ENCODE measurements around the gene ZNF776. TPM values are rescaled to one million over a fixed set of nuclear protein-coding genes. Genes with fewer than 3 reads are reported as not detected.

The ZNF776 gene
- polyA plus RNA-seq, result 10 to 100 TPM in 1 of 4 donors, 1 to 10 TPM in 3; 3.1 to 22.1 (median 4.8) TPM
- long read RNA-seq, donor 1, full-length matches to known transcripts, result 5 of 5 reads
- long read RNA-seq, donor 1, partial matches to known transcripts, result 0 of 5 reads
- long read RNA-seq, donor 1, other reads (novel, unspliced or antisense), result 0 of 5 reads
- long read RNA-seq, donor 2, result 0 reads
- long read RNA-seq, donor 3, full-length matches to known transcripts, result 5 of 5 reads
- long read RNA-seq, donor 3, partial matches to known transcripts, result 0 of 5 reads
- long read RNA-seq, donor 3, other reads (novel, unspliced or antisense), result 0 of 5 reads
- long read RNA-seq, donor 4, full-length matches to known transcripts, result 1 of 1 reads
- long read RNA-seq, donor 4, partial matches to known transcripts, result 0 of 1 reads
- long read RNA-seq, donor 4, other reads (novel, unspliced or antisense), result 0 of 1 reads
- long read RNA-seq, donor 5, full-length matches to known transcripts, result 2 of 2 reads
- long read RNA-seq, donor 5, partial matches to known transcripts, result 0 of 2 reads
- long read RNA-seq, donor 5, other reads (novel, unspliced or antisense), result 0 of 2 reads
- long read RNA-seq, donor 6, full-length matches to known transcripts, result 3 of 3 reads
- long read RNA-seq, donor 6, partial matches to known transcripts, result 0 of 3 reads
- long read RNA-seq, donor 6, other reads (novel, unspliced or antisense), result 0 of 3 reads
- long read RNA-seq, donor 7, full-length matches to known transcripts, result 4 of 4 reads
- long read RNA-seq, donor 7, partial matches to known transcripts, result 0 of 4 reads
- long read RNA-seq, donor 7, other reads (novel, unspliced or antisense), result 0 of 4 reads
- long read RNA-seq, donor 8, result 0 reads
- long read RNA-seq, donor 9, full-length matches to known transcripts, result 2 of 2 reads
- long read RNA-seq, donor 9, partial matches to known transcripts, result 0 of 2 reads
- long read RNA-seq, donor 9, other reads (novel, unspliced or antisense), result 0 of 2 reads
- long read RNA-seq, donor 10, full-length matches to known transcripts, result 2 of 2 reads
- long read RNA-seq, donor 10, partial matches to known transcripts, result 0 of 2 reads
- long read RNA-seq, donor 10, other reads (novel, unspliced or antisense), result 0 of 2 reads

DNA sequence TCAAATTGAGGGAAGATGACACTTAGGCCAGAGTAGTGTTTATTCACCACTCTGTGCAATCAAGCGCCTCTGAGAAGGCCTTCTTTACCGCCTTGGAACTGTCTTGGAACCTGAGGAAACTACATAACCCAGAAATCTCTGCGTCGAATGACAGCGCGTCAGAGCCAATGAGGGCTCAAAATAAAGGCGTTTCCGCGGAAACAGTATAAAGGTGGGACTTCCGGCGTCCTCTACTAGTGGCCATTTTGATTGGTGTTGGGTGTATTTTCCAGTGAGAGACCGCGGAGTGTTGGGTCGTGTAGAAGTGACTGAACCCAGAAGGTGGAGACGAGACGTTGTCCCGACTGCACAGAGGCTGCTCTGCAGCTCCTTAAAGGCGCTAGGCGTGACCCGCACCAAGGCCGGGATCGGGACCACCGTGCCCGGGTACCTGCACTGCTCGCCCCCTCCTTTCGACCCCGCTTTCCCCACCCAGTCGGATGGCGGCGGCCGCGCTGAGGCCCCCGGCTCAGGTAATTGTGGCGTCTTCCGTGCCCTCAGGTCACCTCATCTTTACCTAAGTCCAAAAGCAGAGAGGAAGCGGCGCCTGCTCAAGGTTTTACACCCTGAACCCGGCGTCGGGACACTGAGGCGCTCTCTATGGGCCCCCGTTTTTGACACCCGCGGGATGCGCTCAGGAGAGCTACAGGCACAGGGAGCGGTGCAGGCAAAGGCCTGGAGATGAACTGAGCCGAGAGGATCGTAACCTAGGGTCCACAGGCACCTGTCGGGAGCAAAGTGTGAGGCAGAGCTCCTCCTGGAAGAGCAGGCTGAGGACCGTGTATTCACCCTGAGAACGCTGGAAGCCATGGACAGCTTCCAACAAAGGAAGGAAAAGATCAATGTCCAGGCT is at the start of gene ZNF776:
Gene ZNF776, plus strand, starts transcription at position 236 of the 892 bp plus-strand sequence. Its CDS starts 244 bp downstream, at position 480.
- Histone ChIP-seq H3K36me3 (ENCODE audit: control insufficient read depth in 3 of 3, insufficient read depth in 2 of 3, low read depth in 1 of 3, low read length in 3 of 3) (peaks cover 4 to 32% (median 24%) of the 10 kb centered on the region in 3 donors), H3K4me3 (ENCODE audit: low read depth in 1 of 3, low read length in 3 of 3) (peak within 1 kb of the TSS; percentile 89 to 92 (median 91)), H3K9me3 (ENCODE audit: control insufficient read depth in 2 of 2, insufficient read depth in 1 of 2, low read depth in 1 of 2, low read length in 1 of 2) (peaks cover 1 to 38% of the 10 kb centered on the region in 2 donors), H3K27me3 (ENCODE audit: control insufficient read depth in 3 of 3, insufficient read depth in 3 of 3, low read length in 3 of 3) (no peaks in the 10 kb centered on the region), H3K27ac (ENCODE audit: low read depth in 1 of 3, low read length in 2 of 3) (peak within 1 kb of the TSS; percentile 73 to 95 (median 85)), H3K4me1 (ENCODE audit: control insufficient read depth in 3 of 3, insufficient read depth in 2 of 3, low read depth in 1 of 3, low read length in 2 of 3) (peaks cover 0 to 10% (median 0%) of the 10 kb centered on the region in 3 donors)
- DNase-seq (peak; percentile 96), FAIRE-seq (no peak)
- WGBS, 3 donors, result 1% methylated on average over 48 to 51 of the region's 51 CpGs

- WGBS, 3 donors, result 95 to 97% (median 97%) methylated on average over 6 of the region's 6 CpGs
- no peaks in the 10 kb centered on the region for H3K4me1 ChIP-seq (ENCODE audit: control insufficient read depth in 3 of 3, insufficient read depth in 2 of 3, low read depth in 1 of 3, low read length in 2 of 3)
- H3K4me3 ChIP-seq (ENCODE audit: low read depth in 1 of 3, low read length in 3 of 3), result no peak overlapping the region
- FAIRE-seq, result no peak
- no peak overlapping the region for H3K27ac ChIP-seq (ENCODE audit: low read depth in 1 of 3, low read length in 2 of 3)
- peaks cover 8 to 74% of the 10 kb centered on the region in 2 donors for H3K9me3 ChIP-seq (ENCODE audit: control insufficient read depth in 2 of 2, insufficient read depth in 1 of 2, low read depth in 1 of 2, low read length in 1 of 2)
- no peaks in the 10 kb centered on the region for H3K27me3 ChIP-seq (ENCODE audit: control insufficient read depth in 3 of 3, insufficient read depth in 3 of 3, low read length in 3 of 3)
- no peak for DNase-seq
- peaks cover 0 to 60% (median 15%) of the 10 kb centered on the region in 3 donors for H3K36me3 ChIP-seq (ENCODE audit: control insufficient read depth in 3 of 3, insufficient read depth in 2 of 3, low read depth in 1 of 3, low read length in 3 of 3)
Measured at GRCh38 chr19:57701625-57702024, 45.0 kb upstream of the ZNF776 start.

DNA sequence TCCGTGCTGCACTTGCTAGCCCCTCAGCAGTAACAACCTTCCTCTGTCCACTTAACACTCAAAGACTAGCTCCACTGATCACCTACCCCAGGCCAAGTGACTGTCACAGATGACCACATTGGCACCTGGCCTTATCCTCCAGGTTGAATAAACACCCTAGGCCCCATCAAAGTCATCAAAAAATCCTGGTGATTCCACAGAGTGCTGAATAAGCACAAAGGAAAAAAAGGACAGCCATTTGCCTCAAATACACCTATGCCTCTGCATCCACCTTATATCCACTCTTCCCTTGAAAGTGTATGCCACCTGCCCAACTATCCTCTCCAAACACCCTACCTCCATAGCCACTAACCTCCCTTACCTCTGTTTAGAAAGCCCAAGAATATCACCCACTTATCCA is 40.3 kb upstream of the ZNF776 start:
- Histone ChIP-seq H3K27me3 (ENCODE audit: control insufficient read depth in 3 of 3, insufficient read depth in 3 of 3, low read length in 3 of 3) (no peaks in the 10 kb centered on the region), H3K9me3 (ENCODE audit: control insufficient read depth in 2 of 2, insufficient read depth in 1 of 2, low read depth in 1 of 2, low read length in 1 of 2) (peaks cover 13 to 67% of the 10 kb centered on the region in 2 donors), H3K4me1 (ENCODE audit: control insufficient read depth in 3 of 3, insufficient read depth in 2 of 3, low read depth in 1 of 3, low read length in 2 of 3) (peaks cover 0 to 8% (median 4%) of the 10 kb centered on the region in 3 donors), H3K36me3 (ENCODE audit: control insufficient read depth in 3 of 3, insufficient read depth in 2 of 3, low read depth in 1 of 3, low read length in 3 of 3) (peaks cover 0 to 55% (median 3%) of the 10 kb centered on the region in 3 donors), H3K4me3 (ENCODE audit: low read depth in 1 of 3, low read length in 3 of 3) (no peak overlapping the region), H3K27ac (ENCODE audit: low read depth in 1 of 3, low read length in 2 of 3) (no peak overlapping the region)
- DNase-seq (no peak), FAIRE-seq (no peak)
- 88 to 100% (median 98%) methylated on average over 1 of the region's 1 CpG for WGBS, 3 donors

- Histone ChIP-seq H3K36me3 (ENCODE audit: control insufficient read depth in 3 of 3, insufficient read depth in 2 of 3, low read depth in 1 of 3, low read length in 3 of 3) (peaks cover 0 to 35% (median 3%) of the 10 kb centered on the region in 3 donors), H3K27ac (ENCODE audit: low read depth in 1 of 3, low read length in 2 of 3) (peak within 1 kb of the TSS in 2 of 3 donors; percentile 90 to 97), H3K9me3 (ENCODE audit: control insufficient read depth in 2 of 2, insufficient read depth in 1 of 2, low read depth in 1 of 2, low read length in 1 of 2) (peaks cover 9 to 42% of the 10 kb centered on the region in 2 donors), H3K4me1 (ENCODE audit: control insufficient read depth in 3 of 3, insufficient read depth in 2 of 3, low read depth in 1 of 3, low read length in 2 of 3) (peaks cover 0 to 8% (median 4%) of the 10 kb centered on the region in 3 donors), H3K27me3 (ENCODE audit: control insufficient read depth in 3 of 3, insufficient read depth in 3 of 3, low read length in 3 of 3) (no peaks in the 10 kb centered on the region), H3K4me3 (ENCODE audit: low read depth in 1 of 3, low read length in 3 of 3) (peak within 1 kb of the TSS; percentile 28 to 96 (median 64))
- DNase-seq (peak; percentile 18 to 94), FAIRE-seq (no peak)
- 2 to 28% (median 25%) methylated on average over 53 of the region's 53 CpGs for WGBS, 3 donors
Measured at GRCh38 chr19:57708641-57709361, 37.8 kb upstream of the ZNF776 start, which contains the start of gene ZNF154. Gene ZNF154, minus strand, starts transcription at chr19:57709204. Its CDS starts 233 bp downstream, at chr19:57708971.

GRCh38 chr19:57709616-57710015 is 37.0 kb upstream of the ZNF776 start:
- 60 to 83% (median 83%) methylated on average over 15 of the region's 15 CpGs for WGBS, 3 donors
- peak overlapping the region in 1 of 3 donors; percentile 97 for H3K27ac ChIP-seq (ENCODE audit: low read depth in 1 of 3, low read length in 2 of 3)
- no peak for FAIRE-seq

GRCh38 chr19:57712222-57712621 is 34.4 kb upstream of the ZNF776 start:
- WGBS, 3 donors, result 55 to 76% (median 57%) methylated on average over 1 of the region's 1 CpG
- no peaks in the 10 kb centered on the region for H3K27me3 ChIP-seq (ENCODE audit: control insufficient read depth in 3 of 3, insufficient read depth in 3 of 3, low read length in 3 of 3)
- peaks cover 0 to 7% (median 0%) of the 10 kb centered on the region in 3 donors for H3K36me3 ChIP-seq (ENCODE audit: control insufficient read depth in 3 of 3, insufficient read depth in 2 of 3, low read depth in 1 of 3, low read length in 3 of 3)
- no peak overlapping the region for H3K27ac ChIP-seq (ENCODE audit: low read depth in 1 of 3, low read length in 2 of 3)
- FAIRE-seq, result no peak
- no peak overlapping the region for H3K4me3 ChIP-seq (ENCODE audit: low read depth in 1 of 3, low read length in 3 of 3)
- no peak for DNase-seq
- peaks cover 5 to 16% of the 10 kb centered on the region in 2 donors for H3K9me3 ChIP-seq (ENCODE audit: control insufficient read depth in 2 of 2, insufficient read depth in 1 of 2, low read depth in 1 of 2, low read length in 1 of 2)
- H3K4me1 ChIP-seq (ENCODE audit: control insufficient read depth in 3 of 3, insufficient read depth in 2 of 3, low read depth in 1 of 3, low read length in 2 of 3), result peaks cover 0 to 7% (median under 1%) of the 10 kb centered on the region in 3 donors

More at GRCh38 chr19:57709616-57710015, 37.0 kb upstream of the ZNF776 start:
- H3K9me3 ChIP-seq (ENCODE audit: control insufficient read depth in 2 of 2, insufficient read depth in 1 of 2, low read depth in 1 of 2, low read length in 1 of 2), result peaks cover 9 to 39% of the 10 kb centered on the region in 2 donors
- peak overlapping the region in 1 of 3 donors; percentile 96 for H3K4me3 ChIP-seq (ENCODE audit: low read depth in 1 of 3, low read length in 3 of 3)
- DNase-seq, result no peak
- no peaks in the 10 kb centered on the region for H3K27me3 ChIP-seq (ENCODE audit: control insufficient read depth in 3 of 3, insufficient read depth in 3 of 3, low read length in 3 of 3)
- peaks cover 0 to 27% (median under 1%) of the 10 kb centered on the region in 3 donors for H3K36me3 ChIP-seq (ENCODE audit: control insufficient read depth in 3 of 3, insufficient read depth in 2 of 3, low read depth in 1 of 3, low read length in 3 of 3)
- peaks cover 0 to 8% (median 4%) of the 10 kb centered on the region in 3 donors for H3K4me1 ChIP-seq (ENCODE audit: control insufficient read depth in 3 of 3, insufficient read depth in 2 of 3, low read depth in 1 of 3, low read length in 2 of 3)

DNA sequence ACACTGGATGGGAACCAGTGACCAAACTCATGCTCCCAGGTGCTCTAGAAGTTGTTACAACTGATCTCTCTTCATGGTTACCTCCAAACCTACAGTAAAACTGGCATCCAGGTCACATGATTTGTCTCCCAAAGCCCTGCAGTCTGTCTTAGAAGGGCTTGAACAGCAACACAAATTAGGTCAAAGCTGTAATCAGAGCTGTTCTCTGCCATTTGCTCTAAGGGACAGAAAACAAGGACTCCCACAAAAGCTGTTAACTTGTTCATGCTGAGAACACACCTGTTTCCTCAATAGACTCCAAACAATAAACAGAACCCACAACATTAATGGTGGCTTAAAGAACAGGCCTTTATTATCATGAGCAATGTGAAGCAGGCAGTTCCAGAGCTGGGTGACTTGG is 27.2 kb upstream of the ZNF776 start:
- Histone ChIP-seq H3K9me3 (ENCODE audit: control insufficient read depth in 2 of 2, insufficient read depth in 1 of 2, low read depth in 1 of 2, low read length in 1 of 2) (peaks cover 8 to 68% of the 10 kb centered on the region in 2 donors), H3K36me3 (ENCODE audit: control insufficient read depth in 3 of 3, insufficient read depth in 2 of 3, low read depth in 1 of 3, low read length in 3 of 3) (peaks cover 12 to 37% (median 23%) of the 10 kb centered on the region in 3 donors), H3K27me3 (ENCODE audit: control insufficient read depth in 3 of 3, insufficient read depth in 3 of 3, low read length in 3 of 3) (no peaks in the 10 kb centered on the region), H3K4me1 (ENCODE audit: control insufficient read depth in 3 of 3, insufficient read depth in 2 of 3, low read depth in 1 of 3, low read length in 2 of 3) (no peaks in the 10 kb centered on the region), H3K4me3 (ENCODE audit: low read depth in 1 of 3, low read length in 3 of 3) (no peak overlapping the region), H3K27ac (ENCODE audit: low read depth in 1 of 3, low read length in 2 of 3) (no peak overlapping the region)
- DNase-seq (no peak), FAIRE-seq (no peak)
